ENCODE data around the gene ULK4.

- no peak for TF ChIP-seq CTCF (IDR thresholded peaks at IDR 0.05)
- TF ChIP-seq POLR2A (IDR thresholded peaks at IDR 0.05), result no peak
Observed at GRCh38 chr3:41324156-41324475, 637.8 kb downstream of the ULK4 start.

All from tibial nerve (tissue), 3 donors.